Measurements from ENCODE around the gene OPTN. TPM values are rescaled to one million over a fixed set of nuclear protein-coding genes. Genes with fewer than 3 reads are reported as not detected.

Gene OPTN
- total RNA-seq, 1 donor from 2014 or later = 90.6 TPM

DNA sequence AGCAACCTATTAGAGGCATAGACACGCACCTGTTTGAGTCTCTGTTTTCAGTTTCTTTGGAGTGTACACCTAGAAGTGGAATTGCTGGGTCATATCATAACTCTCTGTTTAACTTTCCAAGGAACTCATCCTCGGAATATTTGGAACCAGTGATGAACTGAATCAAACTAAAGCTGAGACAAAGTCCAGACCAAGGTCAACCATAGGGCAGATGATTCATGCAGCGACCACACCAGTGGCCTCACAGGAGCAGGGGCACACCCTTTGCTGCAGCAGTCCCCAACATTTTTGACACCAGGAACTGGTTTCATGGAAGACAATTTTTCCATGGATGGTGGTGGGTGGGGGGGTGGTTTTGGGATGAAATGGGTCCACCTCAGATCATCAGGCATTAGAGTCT, 4.9 kb upstream of the OPTN start:
- Mint-ChIP-seq H3K27me3 (ENCODE audit: unreplicated experiment) (no peaks in the 10 kb centered on the region), H3K4me3 (ENCODE audit: unreplicated experiment) (no peak overlapping the region), H3K9me3 (ENCODE audit: unreplicated experiment) (peaks cover 4% of the 10 kb centered on the region), H3K27ac (ENCODE audit: unreplicated experiment) (no peak overlapping the region), H3K36me3 (ENCODE audit: unreplicated experiment) (peaks cover 11% of the 10 kb centered on the region), H3K4me1 (ENCODE audit: low read depth, unreplicated experiment) (no peaks in the 10 kb centered on the region)
- TF ChIP-seq CTCF (IDR thresholded peaks at IDR 0.05; ENCODE audit: partially characterized antibody, unreplicated experiment) = no peak
- no peak for DNase-seq

DNA sequence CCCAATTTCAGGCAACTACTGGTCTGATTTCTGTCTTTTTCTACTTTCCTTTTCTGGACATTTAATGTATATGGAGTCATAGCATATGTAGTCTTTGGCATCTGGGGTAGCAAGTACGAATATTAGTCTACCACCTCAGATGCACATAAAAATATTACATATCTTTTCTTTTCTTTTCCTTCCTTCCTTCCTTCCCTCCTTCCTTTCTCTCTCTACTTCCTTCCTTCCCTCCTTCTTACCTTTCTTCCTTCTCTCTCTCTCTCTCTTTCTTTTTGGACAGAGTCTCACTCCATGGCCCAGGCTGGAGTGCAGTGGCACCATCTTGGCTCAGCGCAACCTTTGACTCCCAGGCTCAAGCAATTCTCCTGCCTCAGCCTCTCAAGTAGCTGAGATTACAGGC, 4.0 kb upstream of the OPTN start:
- Mint-ChIP-seq H3K4me1 (ENCODE audit: low read depth, unreplicated experiment) (peaks cover 5% of the 10 kb centered on the region), H3K9me3 (ENCODE audit: unreplicated experiment) (peaks cover 4% of the 10 kb centered on the region), H3K4me3 (ENCODE audit: unreplicated experiment) (no peak overlapping the region), H3K27ac (ENCODE audit: unreplicated experiment) (no peak overlapping the region), H3K27me3 (ENCODE audit: unreplicated experiment) (peaks cover 3% of the 10 kb centered on the region), H3K36me3 (ENCODE audit: unreplicated experiment) (peaks cover 11% of the 10 kb centered on the region)
- no peak for TF ChIP-seq CTCF (IDR thresholded peaks at IDR 0.05; ENCODE audit: partially characterized antibody, unreplicated experiment)
- DNase-seq = no peak

- H3K4me3 Mint-ChIP-seq (ENCODE audit: unreplicated experiment) = peak overlapping the region; percentile 87
- peaks cover 3% of the 10 kb centered on the region for H3K27me3 Mint-ChIP-seq (ENCODE audit: unreplicated experiment)
- TF ChIP-seq CTCF (IDR thresholded peaks at IDR 0.05; ENCODE audit: partially characterized antibody, unreplicated experiment) = no peak
- peaks cover 13% of the 10 kb centered on the region for H3K4me1 Mint-ChIP-seq (ENCODE audit: low read depth, unreplicated experiment)
- H3K9me3 Mint-ChIP-seq (ENCODE audit: unreplicated experiment) = peaks cover 4% of the 10 kb centered on the region
- H3K27ac Mint-ChIP-seq (ENCODE audit: unreplicated experiment) = peak overlapping the region; percentile 95
- peak; percentile 67 for DNase-seq
- peaks cover 11% of the 10 kb centered on the region for H3K36me3 Mint-ChIP-seq (ENCODE audit: unreplicated experiment)
Observed at GRCh38 chr10:13099144-13099665, 758 bp upstream of the OPTN start.

- Mint-ChIP-seq H3K36me3 (ENCODE audit: unreplicated experiment) (peaks cover 9% of the 10 kb centered on the region), H3K4me1 (ENCODE audit: low read depth, unreplicated experiment) (peaks cover 13% of the 10 kb centered on the region), H3K27ac (ENCODE audit: unreplicated experiment) (peak overlapping the region; percentile 54), H3K4me3 (ENCODE audit: unreplicated experiment) (peak overlapping the region; percentile 93), H3K27me3 (ENCODE audit: unreplicated experiment) (peaks cover 3% of the 10 kb centered on the region), H3K9me3 (ENCODE audit: unreplicated experiment) (peaks cover 4% of the 10 kb centered on the region)
- DNase-seq = no peak
- TF ChIP-seq CTCF (IDR thresholded peaks at IDR 0.05; ENCODE audit: partially characterized antibody, unreplicated experiment) = no peak
Observed at GRCh38 chr10:13100349-13101294, 659 bp downstream of the OPTN start.
